Endothelial cell of umbilical vein (primary cell): Measurements from ENCODE around the gene PTPRCAP. TPM values are rescaled to one million over a fixed set of nuclear protein-coding genes. Genes with fewer than 3 reads are reported as not detected.

Experiments used
- BruUV-seq: library from RNA; stranded (reverse); fragments of 400-500 nt; replicated peaks from 2 replicates; lab custom pipeline; 2021; lab: Mats Ljungman, UMichigan
- CTCF ChIA-PET: fragments of 300-600, 350-600 bp; sonication (Branson Sonifier 250); formaldehyde crosslinking; loops from one replicate; lab custom pipeline; 2021; ENCODE audit warnings: antibody characterized with exemption, inconsistent platforms; lab: Charles Lee
- POLR2A ChIA-PET: fragments of 300-600, 350-600 bp; sonication (Branson Sonifier 250); formaldehyde crosslinking; loops from one replicate; lab custom pipeline; 2021; ENCODE audit warnings: antibody characterized with exemption, inconsistent platforms; lab: Charles Lee
- DNase-seq: peaks from one replicate; pipeline ENCODE4 v3.0.0-alpha.2; 2011; ENCODE audit warnings: low read depth, low spot score
- FAIRE-seq: peaks from 2 replicates; lab custom pipeline; 2011; peaks lifted over from hg19 to GRCh38; lab: Jason Lieb, UNC
- H2AFZ ChIP-seq: 2 replicates; pipeline ENCODE4 v1.6.0; 2012; ENCODE audit warnings: low read depth, low read length, control low read depth, inconsistent platforms
- H3K27ac ChIP-seq: 2 replicates; pipeline ENCODE4 v1.5.1; 2011; ENCODE audit warnings: low read depth, mild to moderate bottlenecking, control low read depth, low read length, moderate library complexity; ENCODE audit not compliant: insufficient read depth
- H3K27me3 ChIP-seq, 2 experiments: 2 replicates each; pipeline versions ENCODE4 v1.6.0 to v1.6.1; 2011; ENCODE audit warnings: low read length in 2 of 2, mixed read lengths in 1 of 2; ENCODE audit not compliant: control insufficient read depth in 2 of 2, insufficient read depth in 2 of 2
- H3K36me3 ChIP-seq, 2 experiments: 2 replicates in 1 of 2; 3 replicates in 1 of 2; pipeline ENCODE4 v1.5.1; 2011; ENCODE audit warnings: low read length in 2 of 2, mild to moderate bottlenecking in 1 of 2, moderate library complexity in 1 of 2; ENCODE audit not compliant: control insufficient read depth in 2 of 2, insufficient read depth in 2 of 2; ENCODE audit errors: extremely low read depth in 1 of 2
- H3K4me1 ChIP-seq: 3 replicates; pipeline ENCODE4 v1.5.1; 2011; ENCODE audit warnings: mild to moderate bottlenecking, low read length; ENCODE audit not compliant: control insufficient read depth, insufficient read depth; ENCODE audit errors: extremely low read depth
- H3K4me2 ChIP-seq: 2 replicates; pipeline ENCODE4 v1.6.1; 2011; ENCODE audit warnings: low read length, control low read depth, mixed read lengths; ENCODE audit not compliant: insufficient read depth
- H3K4me3 ChIP-seq, 3 experiments: fragments of 200-600 bp in 1 of 3; sonication (generic), shearing (Covaris generic) in 1 of 3; replicated peaks in 1 of 3; 2 replicates each; pipeline ENCODE4 v1.5.1; 2011 to 2016; ENCODE audit warnings: control low read depth in 3 of 3, low read length in 3 of 3, mild to moderate bottlenecking in 2 of 3, inconsistent platforms in 1 of 3, low read depth in 1 of 3, moderate library complexity in 1 of 3; ENCODE audit not compliant: insufficient read depth in 1 of 3
- H3K79me2 ChIP-seq: 2 replicates; pipeline ENCODE4 v1.6.0; 2012; ENCODE audit warnings: low read length, inconsistent platforms; ENCODE audit not compliant: control insufficient read depth, insufficient read depth
- H3K9ac ChIP-seq: replicated peaks from 2 replicates; pipeline ENCODE3; 2011; ENCODE audit warnings: low read length, control low read depth; ENCODE audit not compliant: insufficient read depth; ENCODE audit errors: extremely low read depth
- H3K9me1 ChIP-seq: replicated peaks from 3 replicates; pipeline ENCODE4 v1.6.0; 2011; ENCODE audit warnings: mild to moderate bottlenecking, low read length; ENCODE audit not compliant: control insufficient read depth, insufficient read depth; ENCODE audit errors: extremely low read depth
- H3K9me3 ChIP-seq: replicated peaks from 2 replicates; pipeline ENCODE4 v1.5.1; 2012; ENCODE audit warnings: low read length, inconsistent platforms; ENCODE audit not compliant: control insufficient read depth, insufficient read depth
- H4K20me1 ChIP-seq: replicated peaks from 2 replicates; pipeline ENCODE3; 2011; ENCODE audit warnings: mild to moderate bottlenecking, low read length; ENCODE audit not compliant: control insufficient read depth, insufficient read depth; ENCODE audit errors: extremely low read depth
- CTCF ChIP-seq, 2 donors: IDR thresholded peaks; 1 replicate in 1 of 2; 2 replicates in 1 of 2; pipeline ENCODE4 v1.5.1; 2011; ENCODE audit warnings: low read length in 2 of 2, mild to moderate bottlenecking in 2 of 2, moderate library complexity in 2 of 2, control low read depth in 1 of 2, inconsistent platforms in 1 of 2, low read depth in 1 of 2; ENCODE audit not compliant: insufficient read depth in 1 of 2; ENCODE audit errors: extremely low read depth in 1 of 2
- EZH2 ChIP-seq: IDR thresholded peaks from 2 replicates; pipeline ENCODE4 v1.6.1; 2012; ENCODE audit warnings: borderline replicate concordance, low read depth, mild to moderate bottlenecking, moderate library complexity, low read length, inconsistent platforms; ENCODE audit not compliant: severe bottlenecking
- FOS ChIP-seq: IDR thresholded peaks from 2 replicates; pipeline ENCODE4 v1.6.1; 2011; ENCODE audit warnings: mild to moderate bottlenecking, low read length, moderate library complexity, borderline replicate concordance; ENCODE audit not compliant: insufficient read depth
- GATA2 ChIP-seq: IDR thresholded peaks from 2 replicates; pipeline ENCODE4 v1.7.0; 2011; ENCODE audit warnings: low read depth, mild to moderate bottlenecking, moderate library complexity, mixed read lengths, low read length; ENCODE audit not compliant: insufficient read length, insufficient read depth
- JUN ChIP-seq: IDR thresholded peaks from 2 replicates; pipeline ENCODE4 v1.6.1; 2011; ENCODE audit warnings: borderline replicate concordance, low read depth; ENCODE audit not compliant: insufficient read length, insufficient read depth
- MAX ChIP-seq: IDR thresholded peaks from 2 replicates; pipeline ENCODE4 v1.6.1; 2011; ENCODE audit not compliant: insufficient read depth, insufficient read length
- MYC ChIP-seq: IDR thresholded peaks from one replicate; pipeline ENCODE4 v1.6.1; 2011; ENCODE audit warnings: mild to moderate bottlenecking, low read depth, low read length
- POLR2A ChIP-seq: IDR thresholded peaks from 2 replicates; pipeline ENCODE4 v1.6.1; 2012; ENCODE audit warnings: low read depth, mild to moderate bottlenecking, control low read depth, low read length
- POLR2AphosphoS5 ChIP-seq: IDR thresholded peaks from 2 replicates; pipeline ENCODE4 v1.6.1; 2012; ENCODE audit warnings: low read depth, mild to moderate bottlenecking, control low read depth, low read length, moderate library complexity; ENCODE audit not compliant: insufficient read depth
- dilution Hi-C: fragments of 300-500 bp; cut with MboI; formaldehyde crosslinking; loops from one replicate; pipeline ENCODE4 v1.15.0; 2019; ENCODE audit warnings: low sequenced_read_pairs; ENCODE audit not compliant: extremely low pct_ligation_motif_present
- intact Hi-C: fragments of 100-400 bp; cut with micrococcal nuclease; formaldehyde crosslinking; loops from one replicate; pipeline ENCODE4 v1.10.0; 2022
- polyA plus RNA-seq, 4 experiments: library from polyadenylated mRNA; depleted of rRNA in 3 of 4; stranded (reverse) in 3 of 4; unstranded in 1 of 4; fragments of >200 nt; gene quantifications; 2 replicates each; pipeline versions ENCODE4 v1.2.1 to v1.2.3, GENCODE V29; 2011 to 2012; ENCODE audit warnings: missing spikeins in 1 of 4
- total RNA-seq: library from RNA; stranded (reverse); gene quantifications from 2 replicates; pipeline ENCODE4 v1.2.3, GENCODE V29; 2021

Gene PTPRCAP
- total and polyA plus RNA-seq, 2 donors (not counting 3 experiments of a cell fraction or from before 2014, with no cell fraction given) = 3.6 TPM; not detected in 1

- dilution Hi-C loops = no loop called here
Observed at GRCh38 chr11:67431346-67432249, 5.9 kb downstream of the PTPRCAP start.

More at GRCh38 chr11:67431346-67432249, 5.9 kb downstream of the PTPRCAP start:
- no peaks in the 10 kb centered on the region for H3K4me1 ChIP-seq
- peaks cover 10% of the 10 kb centered on the region for H3K79me2 ChIP-seq
- DNase-seq (no peak), FAIRE-seq (no peak)
- CTCF ChIA-PET = no interaction called here
- H3K9ac ChIP-seq = no peak overlapping the region
- H3K9me3 ChIP-seq = no peaks in the 10 kb centered on the region
- H2AFZ ChIP-seq = no peak overlapping the region
- no peak overlapping the region for H3K4me3 ChIP-seq
- POLR2A ChIA-PET = no interaction called here
- H3K36me3 ChIP-seq = peaks cover 0 to 31% of the 10 kb centered on the region in 2 experiments
- no peaks in the 10 kb centered on the region for H3K27me3 ChIP-seq
- no peak for TF ChIP-seq CTCF (IDR thresholded peaks at IDR 0.05; ENCODE audit: extremely low read depth in 1 of 2, insufficient read depth in 1 of 2, low read depth in 1 of 2, low read length in 2 of 2)
- TF ChIP-seq FOS = no peak
- TF ChIP-seq MYC = no peak
- TF ChIP-seq POLR2A = no peak
- TF ChIP-seq POLR2AphosphoS5 = no peak
- no peak for TF ChIP-seq MAX
- no peak for TF ChIP-seq GATA2
- no peak for TF ChIP-seq EZH2
- TF ChIP-seq JUN = no peak
- no peak overlapping the region for H3K4me2 ChIP-seq
- no peak overlapping the region for H3K27ac ChIP-seq
- intact Hi-C loops = no loop called here
- no peaks in the 10 kb centered on the region for H4K20me1 ChIP-seq
- BruUV-seq = no TSS peak
- no peaks in the 10 kb centered on the region for H3K9me1 ChIP-seq
